ENCODE measurements around the gene VAPA.
"Not testable (repeated sequence)": the region's sequence is repeated elsewhere in the genome, so short reads cannot be mapped to it uniquely, and the experiment has no call there.

The VAPA gene

GRCh38 chr18:9887992-9888391 lies 25.8 kb upstream of the VAPA start:
- no peak for DNase-seq

GRCh38 chr18:9890196-9890595 lies 23.6 kb upstream of the VAPA start:
- no peak for DNase-seq

GRCh38 chr18:9890957-9891356 lies 22.9 kb upstream of the VAPA start:
- DNase-seq: no peak

GRCh38 chr18:9891515-9891914 lies 22.3 kb upstream of the VAPA start:
- not testable (repeated sequence) for DNase-seq

GRCh38 chr18:9894454-9895068 lies 19.3 kb upstream of the VAPA start:
- DNase-seq: no peak

- no peak for DNase-seq
Observed at GRCh38 chr18:9897129-9897528, 16.7 kb upstream of the VAPA start.

GRCh38 chr18:9897787-9898291 lies 16.0 kb upstream of the VAPA start:
- DNase-seq: not testable (repeated sequence)

- DNase-seq: no peak
Observed at GRCh38 chr18:9898792-9899549, 14.8 kb upstream of the VAPA start.

- DNase-seq: not testable (repeated sequence)
Observed at GRCh38 chr18:9899550-9899930, 14.3 kb upstream of the VAPA start.

GRCh38 chr18:9900699-9901098 lies 13.1 kb upstream of the VAPA start:
- no peak for DNase-seq

GRCh38 chr18:9901377-9901776 lies 12.4 kb upstream of the VAPA start:
- DNase-seq: no peak

GRCh38 chr18:9902264-9902663 lies 11.6 kb upstream of the VAPA start:
- DNase-seq: not testable (repeated sequence)

- DNase-seq: no peak
Observed at GRCh38 chr18:9902832-9903231, 11.0 kb upstream of the VAPA start.

GRCh38 chr18:9905401-9905922 lies 8.4 kb upstream of the VAPA start:
- no peak for DNase-seq

GRCh38 chr18:9906481-9906880 lies 7.3 kb upstream of the VAPA start:
- no peak for DNase-seq

- no peak for DNase-seq
Observed at GRCh38 chr18:9907867-9908266, 5.9 kb upstream of the VAPA start.

GRCh38 chr18:9910071-9910470 lies 3.7 kb upstream of the VAPA start:
- no peak for DNase-seq

GRCh38 chr18:9910661-9911060 lies 3.2 kb upstream of the VAPA start:
- DNase-seq: no peak

GRCh38 chr18:9911226-9911625 lies 2.6 kb upstream of the VAPA start:
- no peak for DNase-seq

GRCh38 chr18:9912285-9912684 lies 1.5 kb upstream of the VAPA start:
- DNase-seq: not testable (repeated sequence)

GRCh38 chr18:9913151-9913525 lies 678 bp upstream of the VAPA start:
- no peak for DNase-seq

GRCh38 chr18:9914334-9914583 lies 443 bp downstream of the VAPA start:
- no peak for DNase-seq

GRCh38 chr18:9914584-9915290 lies 921 bp downstream of the VAPA start:
- peak; percentile 12 for DNase-seq
